GM23338 (cell line): Measurements from ENCODE around the gene GHDC. TPM values are rescaled to one million over a fixed set of nuclear protein-coding genes. Genes with fewer than 3 reads are reported as not detected.

ENCODE experiments used
- ATAC-seq: fragments of 200-7000 bp; cut with Tn5 transposase; 3 replicates; pipeline ENCODE4 v1.9.1; 2020
- DNase-seq: peaks from one replicate; pipeline ENCODE4 v3.0.0-alpha.2; 2015; ENCODE audit warnings: low spot score
- H2AFZ ChIP-seq: fragments of 200-600 bp; sonication (generic); 2 replicates; pipeline ENCODE4 v1.8.0; 2016; ENCODE audit warnings: antibody characterized with exemption, mild to moderate bottlenecking, moderate library complexity
- H3F3A ChIP-seq: fragments of 200-600 bp; sonication (generic); replicated peaks from 2 replicates; pipeline ENCODE4 v1.8.0; 2017; ENCODE audit warnings: antibody characterized with exemption, mixed run types, low read depth
- H3K27ac ChIP-seq: fragments of 200-600 bp; sonication (generic); 2 replicates; pipeline ENCODE4 v1.6.1; 2016; ENCODE audit warnings: low read depth
- H3K27me3 ChIP-seq: fragments of 200-600 bp; sonication (generic); 2 replicates; pipeline ENCODE4 v1.8.0; 2016; ENCODE audit warnings: mild to moderate bottlenecking, mixed run types, moderate library complexity; ENCODE audit not compliant: insufficient read depth
- H3K36me3 ChIP-seq: fragments of 200-600 bp; sonication (generic); 2 replicates; pipeline ENCODE4 v1.8.0; 2016; ENCODE audit warnings: mild to moderate bottlenecking; ENCODE audit not compliant: insufficient read depth
- H3K4me1 ChIP-seq: fragments of 200-600 bp; sonication (generic); 2 replicates; pipeline ENCODE4 v1.8.0; 2016; ENCODE audit warnings: mild to moderate bottlenecking, moderate library complexity; ENCODE audit not compliant: insufficient read depth
- H3K4me2 ChIP-seq: fragments of 200-600 bp; sonication (generic); 2 replicates; pipeline ENCODE4 v1.7.1; 2017; ENCODE audit warnings: mixed run types
- H3K4me3 ChIP-seq: fragments of 200-600 bp; sonication (generic); 2 replicates; pipeline ENCODE4 v1.6.1; 2016; ENCODE audit warnings: mixed run types
- H3K79me2 ChIP-seq: fragments of 200-600 bp; sonication (generic); replicated peaks from 2 replicates; pipeline ENCODE4 v1.8.0; 2017; ENCODE audit warnings: mild to moderate bottlenecking; ENCODE audit not compliant: insufficient read depth
- H3K9me2 ChIP-seq: fragments of 200-600 bp; sonication (generic); 2 replicates; pipeline ENCODE4 v1.8.0; 2017; ENCODE audit not compliant: insufficient read depth
- H4K20me1 ChIP-seq: fragments of 200-600 bp; sonication (generic); replicated peaks from 2 replicates; pipeline ENCODE4 v1.8.0; 2017; ENCODE audit warnings: mild to moderate bottlenecking; ENCODE audit not compliant: insufficient read depth
- H3K27ac Mint-ChIP-seq: 2 replicates; pipeline ENCODE4 v1.8.0; 2020; ENCODE audit warnings: inconsistent platforms, mild to moderate bottlenecking, moderate library complexity, mixed read lengths
- H3K27me3 Mint-ChIP-seq: 3 replicates; pipeline ENCODE4 v1.8.0; 2022; ENCODE audit warnings: low read depth, mild to moderate bottlenecking, moderate library complexity, mixed read lengths, inconsistent platforms; ENCODE audit not compliant: insufficient read depth, poor library complexity
- H3K36me3 Mint-ChIP-seq: 3 replicates; pipeline ENCODE4 v1.8.0; 2021; ENCODE audit warnings: low read depth, mild to moderate bottlenecking, inconsistent platforms, moderate library complexity, mixed read lengths
- H3K4me1 Mint-ChIP-seq: 3 replicates; pipeline ENCODE4 v1.8.0; 2020; ENCODE audit warnings: mild to moderate bottlenecking, inconsistent platforms, mixed read lengths
- H3K4me3 Mint-ChIP-seq: 3 replicates; pipeline ENCODE4 v1.8.0; 2021; ENCODE audit warnings: moderate library complexity, mild to moderate bottlenecking, inconsistent platforms, mixed read lengths
- H3K9me3 Mint-ChIP-seq: 3 replicates; pipeline ENCODE4 v1.8.0; 2020; ENCODE audit warnings: moderate library complexity, mild to moderate bottlenecking, inconsistent platforms, mixed read lengths
- CREB1 ChIP-seq: fragments of 250-450 bp; sonication (Bioruptor Pico); IDR thresholded peaks from 2 replicates; pipeline ENCODE4 v1.5.0; 2020; ENCODE audit warnings: low read depth, mild to moderate bottlenecking, moderate library complexity
- CTCF ChIP-seq, 2 experiments: fragments of 200-600 bp in 1 of 2; sonication (generic) in 1 of 2; conservative IDR thresholded peaks; 2 replicates each; pipeline versions ENCODE4 v1.5.1 to v1.6.1; 2016 to 2017; ENCODE audit warnings: antibody characterized with exemption in 2 of 2, low read depth in 2 of 2, mild to moderate bottlenecking in 2 of 2, moderate library complexity in 1 of 2
- ETS1 ChIP-seq: IDR thresholded peaks from 2 replicates; pipeline ENCODE4 v1.6.1; 2016; ENCODE audit warnings: antibody characterized with exemption
- EZH2 ChIP-seq: fragments of 200-600 bp; sonication (generic); IDR thresholded peaks from one replicate; pipeline ENCODE4 v1.8.0; 2017; ENCODE audit warnings: antibody characterized with exemption, mild to moderate bottlenecking, low read depth; ENCODE audit not compliant: unreplicated experiment
- EZH2phosphoT487 ChIP-seq: fragments of 200-600 bp; sonication (generic); IDR thresholded peaks from one replicate; pipeline ENCODE4 v1.8.1; 2018; ENCODE audit warnings: antibody characterized with exemption; ENCODE audit not compliant: unreplicated experiment
- JUNB ChIP-seq: IDR thresholded peaks from one replicate; pipeline ENCODE4 v1.6.1; 2016; ENCODE audit warnings: antibody characterized with exemption; ENCODE audit not compliant: unreplicated experiment
- NANOG ChIP-seq: IDR thresholded peaks from 2 replicates; pipeline ENCODE4 v1.6.1; 2016; ENCODE audit warnings: antibody characterized with exemption, borderline replicate concordance
- POLR2AphosphoS5 ChIP-seq: IDR thresholded peaks from 2 replicates; pipeline ENCODE4 v1.6.1; 2016; ENCODE audit warnings: antibody characterized with exemption, low read depth
- STAT1 ChIP-seq: IDR thresholded peaks from one replicate; pipeline ENCODE4 v1.6.1; 2016; ENCODE audit warnings: antibody characterized with exemption; ENCODE audit not compliant: unreplicated experiment
- ZNF114 ChIP-seq: fragments of 250-450 bp; sonication (Bioruptor Pico); IDR thresholded peaks from 2 replicates; pipeline ENCODE4 v1.5.0; 2020; ENCODE audit warnings: mild to moderate bottlenecking, moderate library complexity
- ZNF331 ChIP-seq: fragments of 250-450 bp; sonication (Bioruptor Pico); IDR thresholded peaks from 2 replicates; pipeline ENCODE4 v1.5.0; 2020; ENCODE audit warnings: low read depth, mild to moderate bottlenecking, moderate library complexity
- polyA plus RNA-seq: library from polyadenylated mRNA; unstranded; fragments of >200 nt; fragmentation: Nextera tagmentation; extraction: Ambion mirVana; gene quantifications from 2 replicates; pipeline ENCODE4 v1.2.1, GENCODE V29; 2016
- total RNA-seq: library from RNA; depleted of rRNA; stranded (reverse); fragments of >200 nt; shearing (Covaris generic); gene quantifications from 2 replicates; pipeline ENCODE4 v1.2.3, GENCODE V29; 2014
- TF ChIP-seq, protein P1 (sequence below): IDR thresholded peaks from one replicate; pipeline ENCODE4 v1.6.1; 2018; ENCODE audit warnings: antibody characterized with exemption; ENCODE audit not compliant: unreplicated experiment
- TF ChIP-seq, protein P2 (sequence below): fragments of 250-450 bp; sonication (Bioruptor Pico); IDR thresholded peaks from 2 replicates; pipeline ENCODE4 v1.5.0; 2020; ENCODE audit warnings: mild to moderate bottlenecking, moderate library complexity

The GHDC gene
- total and polyA plus RNA-seq, 2 experiments from 2014 or later = 4.0 to 13.8 TPM

DNA sequence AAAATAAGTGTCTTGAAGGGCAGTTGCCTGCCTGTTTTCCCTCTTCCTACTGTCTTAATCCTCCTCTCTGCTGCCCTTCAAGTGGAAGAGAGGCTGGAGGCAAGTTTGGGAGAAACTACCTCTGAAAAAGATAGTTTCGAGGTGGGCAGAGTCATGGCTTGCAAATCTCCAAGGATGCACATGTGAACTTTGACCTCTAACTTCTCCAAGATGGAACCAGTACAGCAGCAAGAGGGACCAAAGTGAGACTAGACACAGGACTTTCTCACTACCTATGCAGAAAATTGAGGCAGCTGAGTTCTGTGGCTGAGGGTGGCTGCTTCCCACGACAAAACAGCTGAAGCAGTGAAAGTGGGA is 12.5 kb downstream of the GHDC start:
- no peak for TF ChIP-seq JUNB
- TF ChIP-seq, protein P1, sequence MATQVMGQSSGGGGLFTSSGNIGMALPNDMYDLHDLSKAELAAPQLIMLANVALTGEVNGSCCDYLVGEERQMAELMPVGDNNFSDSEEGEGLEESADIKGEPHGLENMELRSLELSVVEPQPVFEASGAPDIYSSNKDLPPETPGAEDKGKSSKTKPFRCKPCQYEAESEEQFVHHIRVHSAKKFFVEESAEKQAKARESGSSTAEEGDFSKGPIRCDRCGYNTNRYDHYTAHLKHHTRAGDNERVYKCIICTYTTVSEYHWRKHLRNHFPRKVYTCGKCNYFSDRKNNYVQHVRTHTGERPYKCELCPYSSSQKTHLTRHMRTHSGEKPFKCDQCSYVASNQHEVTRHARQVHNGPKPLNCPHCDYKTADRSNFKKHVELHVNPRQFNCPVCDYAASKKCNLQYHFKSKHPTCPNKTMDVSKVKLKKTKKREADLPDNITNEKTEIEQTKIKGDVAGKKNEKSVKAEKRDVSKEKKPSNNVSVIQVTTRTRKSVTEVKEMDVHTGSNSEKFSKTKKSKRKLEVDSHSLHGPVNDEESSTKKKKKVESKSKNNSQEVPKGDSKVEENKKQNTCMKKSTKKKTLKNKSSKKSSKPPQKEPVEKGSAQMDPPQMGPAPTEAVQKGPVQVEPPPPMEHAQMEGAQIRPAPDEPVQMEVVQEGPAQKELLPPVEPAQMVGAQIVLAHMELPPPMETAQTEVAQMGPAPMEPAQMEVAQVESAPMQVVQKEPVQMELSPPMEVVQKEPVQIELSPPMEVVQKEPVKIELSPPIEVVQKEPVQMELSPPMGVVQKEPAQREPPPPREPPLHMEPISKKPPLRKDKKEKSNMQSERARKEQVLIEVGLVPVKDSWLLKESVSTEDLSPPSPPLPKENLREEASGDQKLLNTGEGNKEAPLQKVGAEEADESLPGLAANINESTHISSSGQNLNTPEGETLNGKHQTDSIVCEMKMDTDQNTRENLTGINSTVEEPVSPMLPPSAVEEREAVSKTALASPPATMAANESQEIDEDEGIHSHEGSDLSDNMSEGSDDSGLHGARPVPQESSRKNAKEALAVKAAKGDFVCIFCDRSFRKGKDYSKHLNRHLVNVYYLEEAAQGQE = no peak
- TF ChIP-seq, protein P2, sequence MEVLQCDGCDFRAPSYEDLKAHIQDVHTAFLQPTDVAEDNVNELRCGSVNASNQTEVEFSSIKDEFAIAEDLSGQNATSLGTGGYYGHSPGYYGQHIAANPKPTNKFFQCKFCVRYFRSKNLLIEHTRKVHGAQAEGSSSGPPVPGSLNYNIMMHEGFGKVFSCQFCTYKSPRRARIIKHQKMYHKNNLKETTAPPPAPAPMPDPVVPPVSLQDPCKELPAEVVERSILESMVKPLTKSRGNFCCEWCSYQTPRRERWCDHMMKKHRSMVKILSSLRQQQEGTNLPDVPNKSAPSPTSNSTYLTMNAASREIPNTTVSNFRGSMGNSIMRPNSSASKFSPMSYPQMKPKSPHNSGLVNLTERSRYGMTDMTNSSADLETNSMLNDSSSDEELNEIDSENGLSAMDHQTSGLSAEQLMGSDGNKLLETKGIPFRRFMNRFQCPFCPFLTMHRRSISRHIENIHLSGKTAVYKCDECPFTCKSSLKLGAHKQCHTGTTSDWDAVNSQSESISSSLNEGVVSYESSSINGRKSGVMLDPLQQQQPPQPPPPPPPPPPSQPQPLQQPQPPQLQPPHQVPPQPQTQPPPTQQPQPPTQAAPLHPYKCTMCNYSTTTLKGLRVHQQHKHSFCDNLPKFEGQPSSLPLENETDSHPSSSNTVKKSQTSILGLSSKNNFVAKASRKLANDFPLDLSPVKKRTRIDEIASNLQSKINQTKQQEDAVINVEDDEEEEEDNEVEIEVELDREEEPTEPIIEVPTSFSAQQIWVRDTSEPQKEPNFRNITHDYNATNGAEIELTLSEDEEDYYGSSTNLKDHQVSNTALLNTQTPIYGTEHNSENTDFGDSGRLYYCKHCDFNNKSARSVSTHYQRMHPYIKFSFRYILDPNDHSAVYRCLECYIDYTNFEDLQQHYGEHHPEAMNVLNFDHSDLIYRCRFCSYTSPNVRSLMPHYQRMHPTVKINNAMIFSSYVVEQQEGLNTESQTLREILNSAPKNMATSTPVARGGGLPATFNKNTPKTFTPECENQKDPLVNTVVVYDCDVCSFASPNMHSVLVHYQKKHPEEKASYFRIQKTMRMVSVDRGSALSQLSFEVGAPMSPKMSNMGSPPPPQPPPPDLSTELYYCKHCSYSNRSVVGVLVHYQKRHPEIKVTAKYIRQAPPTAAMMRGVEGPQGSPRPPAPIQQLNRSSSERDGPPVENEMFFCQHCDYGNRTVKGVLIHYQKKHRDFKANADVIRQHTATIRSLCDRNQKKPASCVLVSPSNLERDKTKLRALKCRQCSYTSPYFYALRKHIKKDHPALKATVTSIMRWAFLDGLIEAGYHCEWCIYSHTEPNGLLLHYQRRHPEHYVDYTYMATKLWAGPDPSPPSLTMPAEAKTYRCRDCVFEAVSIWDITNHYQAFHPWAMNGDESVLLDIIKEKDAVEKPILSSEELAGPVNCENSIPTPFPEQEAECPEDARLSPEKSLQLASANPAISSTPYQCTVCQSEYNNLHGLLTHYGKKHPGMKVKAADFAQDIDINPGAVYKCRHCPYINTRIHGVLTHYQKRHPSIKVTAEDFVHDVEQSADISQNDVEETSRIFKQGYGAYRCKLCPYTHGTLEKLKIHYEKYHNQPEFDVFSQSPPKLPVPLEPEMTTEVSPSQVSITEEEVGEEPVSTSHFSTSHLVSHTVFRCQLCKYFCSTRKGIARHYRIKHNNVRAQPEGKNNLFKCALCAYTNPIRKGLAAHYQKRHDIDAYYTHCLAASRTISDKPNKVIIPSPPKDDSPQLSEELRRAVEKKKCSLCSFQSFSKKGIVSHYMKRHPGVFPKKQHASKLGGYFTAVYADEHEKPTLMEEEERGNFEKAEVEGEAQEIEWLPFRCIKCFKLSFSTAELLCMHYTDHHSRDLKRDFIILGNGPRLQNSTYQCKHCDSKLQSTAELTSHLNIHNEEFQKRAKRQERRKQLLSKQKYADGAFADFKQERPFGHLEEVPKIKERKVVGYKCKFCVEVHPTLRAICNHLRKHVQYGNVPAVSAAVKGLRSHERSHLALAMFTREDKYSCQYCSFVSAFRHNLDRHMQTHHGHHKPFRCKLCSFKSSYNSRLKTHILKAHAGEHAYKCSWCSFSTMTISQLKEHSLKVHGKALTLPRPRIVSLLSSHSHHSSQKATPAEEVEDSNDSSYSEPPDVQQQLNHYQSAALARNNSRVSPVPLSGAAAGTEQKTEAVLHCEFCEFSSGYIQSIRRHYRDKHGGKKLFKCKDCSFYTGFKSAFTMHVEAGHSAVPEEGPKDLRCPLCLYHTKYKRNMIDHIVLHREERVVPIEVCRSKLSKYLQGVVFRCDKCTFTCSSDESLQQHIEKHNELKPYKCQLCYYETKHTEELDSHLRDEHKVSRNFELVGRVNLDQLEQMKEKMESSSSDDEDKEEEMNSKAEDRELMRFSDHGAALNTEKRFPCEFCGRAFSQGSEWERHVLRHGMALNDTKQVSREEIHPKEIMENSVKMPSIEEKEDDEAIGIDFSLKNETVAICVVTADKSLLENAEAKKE (CRISPR knock-in tag) = no peak
- TF ChIP-seq EZH2 = no peak
- TF ChIP-seq POLR2AphosphoS5 = no peak
- no peak for TF ChIP-seq ZNF114 (CRISPR knock-in tag)
- no peak for TF ChIP-seq CREB1 (CRISPR knock-in tag)
- TF ChIP-seq ZNF331 (CRISPR knock-in tag) = no peak
- TF ChIP-seq CTCF (conservative IDR thresholded peaks at IDR 0.05; ENCODE audit: low read depth in 2 of 2) = no peak
- no peak for TF ChIP-seq NANOG
- no peak for TF ChIP-seq STAT1
- no peak for TF ChIP-seq EZH2phosphoT487
- TF ChIP-seq ETS1 = no peak
- peaks cover 54% of the 10 kb centered on the region for H3K27me3 Mint-ChIP-seq
- no peaks in the 10 kb centered on the region for H3K9me3 Mint-ChIP-seq
- H3K36me3 Mint-ChIP-seq = no peaks in the 10 kb centered on the region
- H3K27ac Mint-ChIP-seq = no peak overlapping the region
- H3F3A ChIP-seq = peaks cover 14% of the 10 kb centered on the region
- H3K27ac ChIP-seq = no peak overlapping the region
- H3K9me2 ChIP-seq = no peaks in the 10 kb centered on the region
- H3K36me3 ChIP-seq = no peaks in the 10 kb centered on the region
- peak overlapping the region; percentile 84; the same call in 1 of the 2 replicates for H3K4me3 ChIP-seq
- no peak for DNase-seq
- H3K4me2 ChIP-seq = peak overlapping the region; percentile 96; the same call in 1 of the 2 replicates
- peaks cover 13% of the 10 kb centered on the region; the same call in 1 of the 2 replicates for H3K4me1 ChIP-seq
- H3K4me1 Mint-ChIP-seq = peaks cover 35% of the 10 kb centered on the region
- no peaks in the 10 kb centered on the region for H3K79me2 ChIP-seq
- no peak for ATAC-seq
- peak overlapping the region; percentile 65 for H3K4me3 Mint-ChIP-seq
- H4K20me1 ChIP-seq = peaks cover 4% of the 10 kb centered on the region; the same call in 1 of the 2 replicates
- peak overlapping the region; percentile 91; the same call in 1 of the 2 replicates for H2AFZ ChIP-seq
- peaks cover 52% of the 10 kb centered on the region for H3K27me3 ChIP-seq
